NCI-H748 treated with DMSO at 0.1 percent for 48 hours (cell line): ENCODE data around the gene PKP2.
"Not testable (repeated sequence)": the region's sequence is repeated elsewhere in the genome, so short reads cannot be mapped to it uniquely, and the experiment has no call there.

ENCODE experiments used
- DNase-seq: peaks from one replicate; lab custom pipeline; 2025; lab: John Stamatoyannopoulos, UW

The PKP2 gene

GRCh38 chr12:32861658-32862057 is 34.9 kb downstream of the PKP2 start:
- DNase-seq, result not testable (repeated sequence)

GRCh38 chr12:32860192-32860591 is 36.4 kb downstream of the PKP2 start:
- no peak for DNase-seq

DNA sequence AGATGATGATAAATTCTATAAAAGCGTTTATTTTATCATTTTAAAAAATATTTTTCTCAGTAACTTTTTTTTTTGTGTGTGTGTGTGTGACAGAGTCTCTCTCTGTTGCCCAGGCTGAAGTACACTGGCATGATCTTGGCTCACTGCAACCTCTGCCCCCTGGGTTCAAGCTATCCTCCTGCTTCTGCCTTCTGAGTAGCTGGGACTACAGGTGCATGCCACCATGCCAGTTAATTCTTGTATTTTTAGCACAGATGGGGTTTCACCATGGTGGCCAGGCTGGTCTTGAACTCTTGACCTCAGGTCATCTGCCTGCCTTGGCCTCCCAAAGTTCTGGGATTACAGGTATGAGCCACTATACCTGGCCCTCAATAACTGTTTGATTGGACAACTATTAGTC is 37.2 kb downstream of the PKP2 start:
- DNase-seq, result no peak

GRCh38 chr12:32854716-32855115 is 41.9 kb downstream of the PKP2 start:
- DNase-seq, result no peak

GRCh38 chr12:32854097-32854496 is 42.5 kb downstream of the PKP2 start:
- DNase-seq, result no peak

GRCh38 chr12:32847287-32847686 is 49.3 kb downstream of the PKP2 start:
- DNase-seq, result no peak

DNA sequence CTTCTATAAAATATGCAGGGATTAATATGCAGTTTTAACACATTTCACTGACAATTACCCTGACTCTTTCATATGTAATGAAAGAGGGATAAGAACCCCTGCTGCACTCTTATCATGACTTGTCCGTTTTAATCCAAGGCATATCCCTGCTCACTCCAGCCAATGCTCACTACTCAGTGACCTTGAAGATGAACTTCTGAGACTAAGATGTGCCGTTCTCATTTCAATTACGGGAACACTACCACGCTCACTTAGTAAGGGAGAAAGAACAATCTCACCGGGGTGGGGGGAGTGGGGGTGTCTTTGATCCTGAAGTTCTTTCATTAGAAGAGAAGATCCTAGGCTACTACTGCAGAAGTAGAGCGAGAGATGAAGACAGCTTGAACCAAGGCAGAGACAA is 50.5 kb downstream of the PKP2 start:
- DNase-seq, result no peak

DNA sequence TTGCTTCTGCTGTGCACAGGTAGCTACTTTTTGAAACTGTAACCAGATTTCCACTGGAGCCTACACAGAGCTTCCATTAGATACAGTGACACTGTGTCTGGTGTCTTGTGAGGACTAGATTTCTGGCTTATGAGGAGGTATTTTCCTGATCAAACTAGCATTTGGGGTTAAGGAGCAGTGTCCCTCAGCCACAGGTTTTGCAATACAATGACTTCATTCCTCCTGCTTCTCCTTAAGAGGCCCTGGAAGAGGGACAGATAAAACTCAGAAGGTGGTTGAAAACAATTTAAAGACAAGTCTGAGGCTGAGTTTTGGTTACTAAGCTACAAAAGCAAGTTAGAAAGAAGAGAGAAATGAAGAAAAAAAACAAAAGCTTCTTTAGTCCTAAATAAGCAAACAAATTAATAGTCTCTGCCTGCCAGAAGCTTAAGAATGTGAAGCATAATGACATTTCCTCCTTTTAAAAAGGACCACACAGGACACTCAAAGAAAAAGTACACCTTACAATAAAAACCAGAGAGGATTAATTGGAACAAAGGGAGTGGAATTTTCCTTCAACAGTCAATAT is 53.0 kb downstream of the PKP2 start:
- DNase-seq, result no peak

DNA sequence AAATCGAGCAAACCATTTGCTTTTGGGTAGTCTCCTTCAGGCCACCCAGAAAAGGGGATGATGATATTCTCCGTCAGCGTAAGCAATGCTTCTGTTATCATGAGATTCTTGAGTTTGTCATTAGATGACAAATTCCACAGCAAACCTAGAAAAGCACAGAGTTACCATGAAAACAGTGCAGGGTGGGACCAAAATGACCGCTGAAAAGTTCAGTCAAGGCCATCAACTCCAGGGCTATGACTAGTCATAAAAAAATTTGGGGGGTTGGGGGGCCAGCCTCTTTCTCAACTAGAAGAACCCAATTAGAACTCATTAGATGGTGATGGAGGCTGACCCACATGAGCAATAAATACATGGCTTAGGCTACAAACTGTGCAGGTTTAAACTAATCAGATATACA is 55.5 kb downstream of the PKP2 start:
- DNase-seq, result no peak

DNA sequence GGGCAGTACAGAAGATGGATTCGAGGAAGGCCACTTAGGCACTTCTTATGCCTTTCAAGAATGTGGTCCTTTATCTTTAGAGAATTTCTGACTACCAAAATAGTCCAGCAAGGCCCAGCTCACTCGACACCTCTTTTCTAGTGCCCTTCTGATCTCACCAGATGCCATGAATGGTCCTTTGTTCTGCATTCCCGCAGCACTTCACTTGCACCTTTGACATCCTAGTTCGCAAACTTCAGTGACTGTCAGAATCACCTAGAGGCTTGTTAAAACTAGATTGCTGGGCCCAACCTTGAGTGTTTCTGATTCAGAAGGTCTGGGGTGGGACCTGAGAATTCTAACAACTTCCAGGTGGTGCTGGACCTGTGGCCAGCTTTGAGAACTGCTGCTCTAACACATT is 56.7 kb downstream of the PKP2 start:
- DNase-seq, result no peak

- DNase-seq, result no peak
Observed at GRCh38 chr12:32837974-32838373, 58.6 kb downstream of the PKP2 start.

- no peak for DNase-seq
Observed at GRCh38 chr12:32836710-32837109, 59.9 kb downstream of the PKP2 start.

- no peak for DNase-seq
Observed at GRCh38 chr12:32834122-32834521, 62.5 kb downstream of the PKP2 start.

DNA sequence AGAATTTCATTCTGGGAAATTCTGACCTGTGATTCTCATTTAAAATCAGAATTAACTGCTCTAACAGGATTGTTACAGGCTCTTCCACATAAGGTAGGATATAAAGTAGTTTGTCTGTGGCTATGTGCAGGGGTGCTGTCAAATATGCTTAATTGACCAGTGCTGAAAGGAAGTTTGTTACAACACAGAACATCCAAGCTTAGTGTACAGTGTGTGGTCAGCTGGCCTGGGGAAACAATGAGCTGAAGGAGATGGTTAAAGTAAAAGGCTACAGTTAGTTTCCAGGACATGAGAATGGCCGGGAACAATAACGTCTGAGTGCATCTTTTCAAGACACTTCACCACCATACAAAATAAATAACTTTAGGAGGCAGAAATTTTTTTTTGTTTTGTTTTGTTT is 68.0 kb downstream of the PKP2 start:
- no peak for DNase-seq

- no peak for DNase-seq
Observed at GRCh38 chr12:32828120-32828519, 68.5 kb downstream of the PKP2 start.

GRCh38 chr12:32826807-32827412 is 69.7 kb downstream of the PKP2 start:
- no peak for DNase-seq

GRCh38 chr12:32824596-32824995 is 72.0 kb downstream of the PKP2 start:
- no peak for DNase-seq

DNA sequence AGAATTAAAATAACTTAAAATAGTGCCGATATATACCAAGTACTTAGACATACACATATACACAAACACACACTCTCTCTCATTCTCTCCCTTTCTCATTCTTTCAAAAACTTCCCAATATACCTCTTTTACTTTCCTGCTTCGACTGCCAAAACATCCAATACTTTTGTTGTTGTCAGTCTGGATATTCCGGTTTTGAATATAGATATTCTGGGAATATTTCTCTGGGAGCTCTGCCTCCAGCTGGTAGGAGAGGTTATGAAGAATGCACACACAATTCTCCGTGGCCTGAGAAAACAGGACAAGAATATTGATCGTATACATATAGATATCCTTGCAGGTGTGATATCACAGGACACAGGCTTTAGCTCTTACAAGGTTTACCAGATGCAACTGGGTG is 74.2 kb downstream of the PKP2 start:
- no peak for DNase-seq

- DNase-seq, result no peak
Observed at GRCh38 chr12:32821710-32822109, 74.9 kb downstream of the PKP2 start.

GRCh38 chr12:32821293-32821692 is 75.3 kb downstream of the PKP2 start:
- DNase-seq, result no peak

DNA sequence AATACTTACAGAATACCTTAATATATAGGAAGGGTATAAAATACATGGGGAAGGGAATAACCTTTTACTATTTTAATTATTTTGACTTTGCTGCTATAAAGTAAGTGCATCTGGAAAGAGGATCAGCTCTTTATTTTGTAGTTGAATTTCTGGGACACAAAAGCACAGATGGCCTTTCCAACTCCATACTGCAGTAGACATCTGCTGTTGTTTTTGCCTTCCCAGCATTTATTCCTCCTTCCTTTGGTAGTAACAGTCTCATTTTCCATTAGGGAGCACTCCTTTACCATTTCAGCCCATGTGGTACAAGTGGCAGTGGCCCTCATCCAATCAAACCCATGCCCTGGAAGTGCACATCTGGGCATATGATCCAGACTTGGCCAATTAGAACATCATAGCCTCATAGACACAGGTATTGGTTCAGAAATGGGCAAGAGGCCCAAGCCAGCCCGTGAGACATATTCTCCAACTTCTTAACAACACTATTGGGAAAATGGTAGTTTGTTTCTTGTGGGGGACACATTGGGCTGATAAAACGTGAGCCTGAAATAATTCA is 76.1 kb downstream of the PKP2 start:
- DNase-seq, result no peak

DNA sequence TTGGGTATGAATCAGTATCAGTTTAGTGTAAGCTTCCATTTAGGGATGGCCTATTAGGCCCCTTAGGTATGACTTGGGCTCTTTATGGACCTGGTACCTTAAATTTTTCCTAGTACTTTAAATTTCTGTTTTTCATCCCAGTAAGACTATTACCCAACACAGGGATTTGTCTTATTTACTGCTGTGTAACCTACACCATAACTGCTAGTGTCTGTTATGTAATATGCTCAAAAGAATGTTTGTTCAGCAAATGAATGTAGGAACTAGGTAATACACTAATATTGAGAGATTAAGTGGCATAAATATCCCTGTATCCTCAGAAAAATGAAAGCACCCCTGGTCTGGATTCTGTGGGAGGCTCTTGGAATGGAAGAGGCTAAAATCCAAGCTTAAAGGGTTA is 77.2 kb downstream of the PKP2 start:
- no peak for DNase-seq

- DNase-seq, result no peak
Observed at GRCh38 chr12:32811686-32812392, 84.7 kb downstream of the PKP2 start.
